Effector memory CD8-positive, alpha-beta T cell (primary cell): ENCODE results near the gene CELF4.

Experiments
- ATAC-seq: fragments of 150-1000 bp; cut with Tn5 transposase; replicated peaks from 2 replicates; pipeline ENCODE4 v1.10.0; 2021; ENCODE audit warnings: mild to moderate bottlenecking, moderate library complexity
- DNase-seq, 3 experiments: peaks; one replicate each; pipeline ENCODE4 v3.0.0; 2021
- H3K27ac Mint-ChIP-seq, 2 donors: one replicate each; pipeline ENCODE4 v1.8.0; 2022; ENCODE audit warnings: mild to moderate bottlenecking in 2 of 2, mixed read lengths in 2 of 2, moderate library complexity in 2 of 2
- H3K27me3 Mint-ChIP-seq, 2 donors: one replicate each; pipeline ENCODE4 v1.8.0; 2022; ENCODE audit warnings: mixed read lengths in 2 of 2
- H3K36me3 Mint-ChIP-seq: one replicate; pipeline ENCODE4 v1.8.0; 2022; ENCODE audit warnings: mild to moderate bottlenecking, moderate library complexity, mixed read lengths; ENCODE audit not compliant: insufficient read depth
- H3K4me1 Mint-ChIP-seq, 2 donors: one replicate each; pipeline ENCODE4 v1.8.0; 2022; ENCODE audit warnings: low read depth in 2 of 2, mixed read lengths in 2 of 2
- H3K4me3 Mint-ChIP-seq, 2 donors: one replicate each; pipeline ENCODE4 v1.8.0; 2022; ENCODE audit warnings: mild to moderate bottlenecking in 2 of 2, mixed read lengths in 2 of 2, moderate library complexity in 2 of 2
- H3K9me3 Mint-ChIP-seq, 2 donors: one replicate each; pipeline ENCODE4 v1.8.0; 2022; ENCODE audit warnings: mixed read lengths in 2 of 2

Gene CELF4

DNA sequence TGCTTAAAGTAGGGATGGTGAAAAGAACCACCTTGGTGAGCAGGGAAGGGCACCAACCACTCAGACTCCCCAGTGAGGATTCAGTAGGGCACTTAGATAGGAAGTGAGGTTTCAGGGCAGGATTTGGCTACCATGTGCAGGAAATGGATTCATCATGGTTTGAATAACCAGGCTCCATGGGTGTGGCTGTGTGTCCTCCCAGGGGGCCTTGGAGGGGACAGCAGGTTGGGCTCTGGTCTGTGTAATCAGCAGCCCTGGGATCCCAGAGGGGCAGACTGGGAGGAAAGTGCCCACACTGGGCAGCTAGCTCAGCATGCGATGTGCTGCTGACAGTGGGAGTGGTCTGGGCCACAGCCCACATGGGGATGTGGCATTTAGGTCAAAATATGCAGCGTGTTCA, 224.6 kb downstream of the CELF4 start:
- no peaks in the 10 kb centered on the region for H3K9me3 Mint-ChIP-seq
- no peak overlapping the region for H3K4me3 Mint-ChIP-seq
- DNase-seq (no peak), ATAC-seq (no peak)
- H3K27ac Mint-ChIP-seq = no peak overlapping the region
- no peaks in the 10 kb centered on the region for H3K36me3 Mint-ChIP-seq
- H3K27me3 Mint-ChIP-seq = peaks cover 16 to 65% of the 10 kb centered on the region in 2 donors
- peaks cover 5 to 9% of the 10 kb centered on the region in 2 donors for H3K4me1 Mint-ChIP-seq

DNA sequence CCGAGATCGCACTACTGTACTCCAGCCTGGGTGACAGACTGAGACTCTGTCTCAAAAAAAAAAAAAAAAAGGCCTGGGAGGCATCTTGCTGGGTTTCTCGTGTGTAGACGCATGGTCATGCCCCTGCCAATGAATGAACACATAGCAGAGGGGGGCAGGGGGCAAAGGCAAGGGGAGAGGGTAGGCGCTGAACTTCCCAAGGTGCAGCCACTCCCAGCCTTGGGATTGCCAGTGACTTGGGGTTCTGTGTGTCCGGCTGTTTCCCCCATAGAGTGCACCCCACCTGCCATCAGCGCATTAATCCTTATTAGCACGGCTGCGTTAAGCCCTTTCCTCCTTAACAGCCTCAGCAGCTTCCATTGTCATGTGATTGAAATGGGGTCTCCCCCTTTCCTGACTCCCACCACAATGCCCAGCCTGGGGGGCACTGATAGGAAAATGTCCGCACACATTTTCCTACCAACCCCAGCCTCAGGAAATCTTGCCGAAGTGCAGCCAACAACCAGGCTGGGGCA, 225.8 kb downstream of the CELF4 start:
- ATAC-seq = no peak
- Mint-ChIP-seq H3K27me3 (peaks cover 14 to 57% of the 10 kb centered on the region in 2 donors), H3K36me3 (no peaks in the 10 kb centered on the region), H3K9me3 (no peaks in the 10 kb centered on the region), H3K27ac (no peak overlapping the region), H3K4me1 (peaks cover 5 to 9% of the 10 kb centered on the region in 2 donors), H3K4me3 (no peak overlapping the region)
- no peak for DNase-seq

DNA sequence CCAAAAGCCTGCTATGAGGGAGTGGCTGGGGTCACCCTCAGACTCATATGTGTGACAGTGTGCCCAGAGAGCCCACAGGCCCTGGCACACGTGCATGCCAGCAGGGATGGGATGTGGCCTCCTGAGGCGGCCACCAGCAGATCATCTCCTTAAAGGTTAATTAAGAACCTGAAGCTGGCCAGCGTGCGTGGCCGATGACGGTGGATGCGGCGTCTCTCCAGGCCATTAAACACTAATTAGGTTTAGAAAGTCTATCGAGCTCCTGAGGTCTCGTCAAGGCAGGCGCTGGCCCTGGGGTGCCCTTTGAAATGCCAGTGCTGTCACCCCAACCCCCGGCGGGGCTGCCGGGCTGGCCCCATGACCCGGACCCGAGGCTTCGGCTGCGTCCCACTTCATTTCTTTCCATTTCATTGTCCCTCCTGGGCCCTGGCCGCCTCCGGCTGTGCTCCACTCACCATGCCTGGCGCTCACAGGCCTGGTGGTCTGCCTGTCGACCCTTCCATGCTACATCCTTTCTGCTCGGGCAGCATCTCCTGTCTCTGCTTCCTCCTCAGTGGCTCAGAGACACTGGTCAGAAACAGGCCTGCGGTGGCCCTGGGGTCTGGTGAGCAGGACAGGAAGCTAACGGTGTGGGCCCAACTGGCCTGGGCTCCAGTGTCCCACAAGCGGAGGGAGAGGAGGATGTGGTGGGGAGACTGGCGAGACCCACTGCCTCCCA, 228.9 kb downstream of the CELF4 start:
- H3K27ac Mint-ChIP-seq = no peak overlapping the region
- H3K36me3 Mint-ChIP-seq = no peaks in the 10 kb centered on the region
- H3K4me1 Mint-ChIP-seq = no peaks in the 10 kb centered on the region
- no peak overlapping the region for H3K4me3 Mint-ChIP-seq
- ATAC-seq = no peak
- H3K9me3 Mint-ChIP-seq = no peaks in the 10 kb centered on the region
- peaks cover 6 to 33% of the 10 kb centered on the region in 2 donors for H3K27me3 Mint-ChIP-seq
- no peak for DNase-seq

DNA sequence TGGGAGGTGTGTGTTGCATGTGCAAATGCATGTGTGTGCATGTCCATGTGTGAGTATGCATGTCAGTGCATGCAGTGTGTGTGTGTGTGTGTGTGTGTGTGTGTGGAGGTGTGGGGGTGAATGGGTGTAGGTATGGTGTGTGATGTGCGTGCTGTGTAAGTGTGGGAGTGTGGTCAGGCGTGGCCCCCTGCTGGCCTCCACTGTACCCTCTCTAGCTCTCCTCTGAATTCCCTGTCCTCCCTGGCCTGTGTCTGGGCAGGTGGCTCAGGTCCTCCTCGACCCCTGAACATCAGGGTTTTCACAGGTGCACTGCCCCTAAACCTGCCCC, 230.2 kb downstream of the CELF4 start:
- no peak overlapping the region for H3K27ac Mint-ChIP-seq
- ATAC-seq (no peak), DNase-seq (no peak)
- no peak overlapping the region for H3K4me3 Mint-ChIP-seq
- H3K36me3 Mint-ChIP-seq = no peaks in the 10 kb centered on the region
- H3K4me1 Mint-ChIP-seq = no peaks in the 10 kb centered on the region
- no peaks in the 10 kb centered on the region for H3K9me3 Mint-ChIP-seq
- peaks cover 6 to 21% of the 10 kb centered on the region in 2 donors for H3K27me3 Mint-ChIP-seq

DNA sequence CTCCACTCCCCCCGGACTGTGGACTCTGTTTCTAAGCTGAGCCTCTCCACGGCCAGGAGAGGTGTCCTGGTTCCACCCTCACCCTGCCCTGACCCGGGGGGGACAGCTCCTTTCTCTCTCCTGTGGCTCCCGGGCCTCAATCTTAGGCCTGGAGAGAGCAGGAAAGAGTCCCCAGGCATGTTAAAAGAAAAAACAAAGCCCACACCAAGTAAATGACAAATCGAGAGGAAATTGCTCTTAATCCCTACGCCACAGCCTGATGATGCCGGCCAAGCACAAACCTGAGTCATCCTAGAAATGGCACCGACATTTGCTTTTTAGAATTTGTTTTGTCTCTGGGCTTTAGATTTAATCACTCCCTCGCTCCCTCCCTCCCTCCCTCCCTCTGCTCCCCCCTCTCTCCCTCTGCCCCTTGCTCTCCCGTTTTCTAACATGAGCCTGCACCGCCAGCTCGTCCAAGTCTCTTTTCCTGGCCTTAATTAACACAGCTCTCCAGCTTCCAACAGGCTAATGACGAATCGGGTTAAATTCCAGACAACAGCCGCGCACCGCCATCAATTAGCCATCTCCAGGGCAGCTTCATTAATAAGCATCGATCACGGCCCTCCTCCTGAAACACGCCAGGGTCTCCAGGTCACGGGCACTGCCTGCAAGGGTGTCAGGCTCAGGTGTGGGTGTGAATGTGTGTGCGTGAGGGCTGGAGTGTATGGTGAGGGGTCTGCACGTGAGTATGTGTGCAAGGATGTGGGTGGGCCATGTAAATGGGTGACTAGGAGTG, 230.8 kb downstream of the CELF4 start:
- no peaks in the 10 kb centered on the region for H3K4me1 Mint-ChIP-seq
- H3K27ac Mint-ChIP-seq = no peak overlapping the region
- H3K4me3 Mint-ChIP-seq = no peak overlapping the region
- DNase-seq (no peak), ATAC-seq (no peak)
- H3K36me3 Mint-ChIP-seq = no peaks in the 10 kb centered on the region
- H3K27me3 Mint-ChIP-seq = peaks cover 6 to 16% of the 10 kb centered on the region in 2 donors
- no peaks in the 10 kb centered on the region for H3K9me3 Mint-ChIP-seq

DNA sequence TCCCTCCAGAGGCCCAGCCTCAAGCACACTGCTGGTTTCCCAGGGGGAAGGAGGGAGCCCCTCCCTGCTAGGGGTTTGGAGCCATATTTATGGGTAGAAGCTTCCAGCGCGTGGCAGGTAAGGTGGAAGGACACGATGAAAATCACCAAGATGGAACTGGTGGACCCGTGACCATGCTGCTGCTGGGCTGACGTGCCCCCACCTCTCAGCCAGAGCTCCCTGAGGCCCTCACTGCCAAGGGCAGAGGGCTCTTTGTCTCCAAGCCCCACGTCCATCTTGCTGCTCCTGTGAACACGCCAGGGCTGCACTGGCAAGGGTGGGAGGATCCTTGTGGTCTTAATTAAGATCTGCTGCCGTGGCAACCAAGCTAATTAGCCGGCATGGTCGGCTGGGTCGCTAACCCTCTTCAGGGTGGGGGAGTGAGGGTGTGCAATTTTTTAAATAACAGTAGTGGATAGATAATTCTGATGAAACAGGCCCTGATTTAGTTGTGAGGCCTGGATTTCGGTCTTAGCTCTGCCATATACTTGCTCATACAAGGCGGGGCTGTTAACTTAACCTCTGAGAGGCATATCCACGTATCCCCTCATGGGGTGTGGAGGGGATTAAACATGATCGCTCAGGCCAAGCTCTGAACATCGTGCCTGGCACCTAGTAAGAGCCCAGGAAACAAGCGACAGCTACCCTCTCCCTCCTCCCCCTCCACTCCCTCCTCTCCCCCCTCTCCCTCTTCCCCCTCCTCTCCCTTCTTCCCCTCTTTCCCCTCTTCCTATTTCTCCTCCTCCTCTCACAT, 232.8 kb downstream of the CELF4 start:
- Mint-ChIP-seq H3K27ac (no peak overlapping the region), H3K9me3 (no peaks in the 10 kb centered on the region), H3K36me3 (no peaks in the 10 kb centered on the region), H3K27me3 (peaks cover 0 to 14% of the 10 kb centered on the region in 2 donors), H3K4me1 (no peaks in the 10 kb centered on the region), H3K4me3 (no peak overlapping the region)
- DNase-seq (no peak), ATAC-seq (no peak)

DNA sequence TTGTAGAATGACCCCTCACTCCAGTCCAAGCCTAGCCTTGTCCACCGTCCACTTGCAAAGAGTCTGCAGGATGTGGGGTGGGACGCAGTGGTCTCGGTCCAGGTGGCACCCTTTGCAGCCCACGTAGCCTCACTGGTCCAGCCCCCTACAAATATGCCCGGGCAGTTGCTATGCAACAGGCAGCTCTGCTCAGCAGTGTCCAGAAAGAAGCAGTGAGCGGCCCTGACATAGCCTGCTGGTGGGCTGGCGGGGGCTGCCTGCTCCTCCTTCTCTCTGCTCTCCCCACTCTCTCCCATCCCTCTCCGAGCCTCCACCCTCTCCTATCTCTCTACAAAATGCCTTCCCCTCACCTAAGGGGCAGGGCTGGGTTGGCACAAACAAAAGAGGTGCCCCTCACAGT, 233.4 kb downstream of the CELF4 start:
- DNase-seq (no peak), ATAC-seq (no peak)
- Mint-ChIP-seq H3K36me3 (no peaks in the 10 kb centered on the region), H3K9me3 (no peaks in the 10 kb centered on the region), H3K4me1 (no peaks in the 10 kb centered on the region), H3K27ac (no peak overlapping the region), H3K4me3 (no peak overlapping the region), H3K27me3 (peaks cover 0 to 14% of the 10 kb centered on the region in 2 donors)

DNA sequence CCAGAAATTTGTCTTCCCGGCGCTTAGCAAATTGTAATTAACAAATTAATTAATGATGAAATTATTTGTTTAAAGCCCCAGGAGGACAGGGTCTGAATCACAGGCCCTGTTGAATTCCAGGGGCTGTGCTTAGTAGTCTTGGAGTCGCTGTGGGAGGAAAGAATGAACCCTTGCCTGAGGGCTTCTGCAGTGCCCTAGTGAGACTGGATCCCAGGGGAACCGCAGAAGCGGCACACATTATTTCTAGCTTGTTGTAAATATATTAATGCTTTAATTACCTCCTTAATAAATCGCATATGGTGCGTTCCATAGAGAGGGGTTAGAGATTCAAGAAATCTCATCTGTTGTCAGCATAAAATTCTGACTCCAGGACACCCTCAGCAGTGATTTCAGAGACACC, 235.4 kb downstream of the CELF4 start:
- Mint-ChIP-seq H3K9me3 (no peaks in the 10 kb centered on the region), H3K27me3 (peaks cover 0 to 20% of the 10 kb centered on the region in 2 donors), H3K36me3 (no peaks in the 10 kb centered on the region), H3K27ac (no peak overlapping the region), H3K4me3 (no peak overlapping the region), H3K4me1 (no peaks in the 10 kb centered on the region)
- DNase-seq (no peak), ATAC-seq (no peak)

DNA sequence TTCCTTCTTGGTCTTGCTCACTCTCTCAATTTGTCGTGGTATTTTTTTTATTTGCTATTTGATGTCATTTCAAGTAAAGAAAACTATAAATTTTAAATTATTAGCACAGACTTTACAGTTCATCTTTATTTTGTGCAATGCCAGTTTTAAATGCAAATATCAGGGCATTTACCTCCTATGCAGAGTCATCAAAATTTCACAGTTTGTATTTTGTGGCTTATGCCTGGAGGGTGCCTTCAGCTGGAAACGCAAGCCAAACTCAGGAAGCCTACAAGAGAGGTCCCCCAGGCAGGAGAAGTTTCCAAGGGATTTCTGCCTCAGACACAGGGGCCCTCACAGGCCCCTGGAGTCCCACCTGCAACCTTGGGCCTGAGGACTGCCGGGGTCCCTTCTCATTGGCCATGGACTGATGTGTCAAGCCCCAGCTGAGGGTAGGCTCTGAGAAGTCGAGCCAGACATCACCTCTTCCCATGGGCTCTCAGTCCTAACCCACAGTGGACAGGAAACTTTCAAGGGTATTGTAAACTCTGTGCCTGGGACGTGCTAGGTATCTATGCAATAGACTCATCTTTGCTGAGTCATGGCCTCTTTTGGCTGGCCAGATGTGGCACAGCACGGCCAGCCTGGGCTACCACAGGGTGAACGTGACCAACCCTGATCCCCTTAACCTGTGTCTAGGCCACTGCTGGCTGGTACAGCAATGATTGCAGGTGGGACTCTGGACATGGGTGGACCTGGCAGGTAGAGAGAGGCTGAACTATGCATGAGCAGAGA, 236.5 kb downstream of the CELF4 start:
- H3K27me3 Mint-ChIP-seq = peaks cover 0 to 30% of the 10 kb centered on the region in 2 donors
- no peak overlapping the region for H3K27ac Mint-ChIP-seq
- no peaks in the 10 kb centered on the region for H3K4me1 Mint-ChIP-seq
- H3K9me3 Mint-ChIP-seq = no peaks in the 10 kb centered on the region
- DNase-seq (no peak), ATAC-seq (no peak)
- H3K36me3 Mint-ChIP-seq = no peaks in the 10 kb centered on the region
- H3K4me3 Mint-ChIP-seq = no peak overlapping the region

DNA sequence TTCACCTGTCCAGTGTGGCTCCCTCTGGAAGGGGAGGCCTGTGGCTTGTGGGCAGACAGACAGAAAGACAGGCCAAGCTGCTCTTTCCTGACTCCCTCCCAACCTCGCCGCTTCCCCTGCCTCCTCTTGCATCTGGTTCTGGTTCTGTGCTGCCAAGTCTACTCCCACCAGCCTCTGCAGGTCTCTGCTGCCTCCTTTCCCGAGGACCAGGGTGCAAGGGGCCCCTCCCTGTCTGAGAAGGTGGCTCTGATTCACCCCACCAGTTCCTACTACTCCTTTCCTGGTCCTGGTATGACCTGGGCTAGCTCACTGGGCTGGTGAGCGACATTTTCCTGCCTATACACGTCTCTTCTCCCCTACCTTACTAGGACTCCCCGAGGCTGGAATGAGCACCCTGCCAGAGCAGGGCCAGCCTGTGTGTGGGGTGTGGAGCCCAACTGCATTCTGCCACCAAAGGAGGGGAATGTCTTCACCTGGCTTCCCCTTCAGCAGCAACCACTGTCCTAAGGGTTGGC, 238.5 kb downstream of the CELF4 start:
- H3K36me3 Mint-ChIP-seq = peaks cover 4% of the 10 kb centered on the region
- DNase-seq (no peak), ATAC-seq (no peak)
- H3K27ac Mint-ChIP-seq = no peak overlapping the region
- H3K27me3 Mint-ChIP-seq = peaks cover 0 to 41% of the 10 kb centered on the region in 2 donors
- H3K4me3 Mint-ChIP-seq = no peak overlapping the region
- H3K4me1 Mint-ChIP-seq = no peaks in the 10 kb centered on the region
- no peaks in the 10 kb centered on the region for H3K9me3 Mint-ChIP-seq

DNA sequence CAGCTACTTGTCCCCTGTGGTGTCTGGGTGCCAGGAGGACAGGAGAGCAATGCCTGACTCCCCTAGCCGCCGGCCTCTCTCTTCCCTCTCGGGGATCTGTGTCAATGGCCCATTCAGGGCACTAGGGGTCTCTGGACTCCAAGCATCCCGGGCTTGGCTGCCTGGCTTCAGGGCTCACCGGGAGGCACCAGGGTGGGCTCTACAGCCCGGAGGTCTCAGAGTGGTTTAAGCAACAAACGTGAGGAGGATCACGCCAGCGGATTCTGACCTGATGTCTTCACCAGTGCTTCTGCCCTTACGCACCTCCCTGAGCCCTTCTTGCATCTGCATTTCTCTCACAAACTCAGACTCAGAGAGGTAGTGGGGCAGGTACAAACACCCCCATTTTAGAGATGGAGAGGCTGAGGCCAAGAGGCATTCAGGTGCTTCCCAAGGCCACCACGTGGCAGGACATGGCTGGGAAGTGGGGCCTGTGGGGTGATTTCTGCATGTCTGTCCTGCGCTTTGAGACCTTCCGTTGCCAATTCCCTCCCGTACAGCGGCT, 243.0 kb downstream of the CELF4 start:
- Mint-ChIP-seq H3K27ac (no peak overlapping the region), H3K36me3 (peaks cover 4% of the 10 kb centered on the region), H3K4me3 (no peak overlapping the region), H3K4me1 (no peaks in the 10 kb centered on the region), H3K27me3 (peaks cover 0 to 49% of the 10 kb centered on the region in 2 donors), H3K9me3 (no peaks in the 10 kb centered on the region)
- ATAC-seq = no peak
- no peak for DNase-seq

DNA sequence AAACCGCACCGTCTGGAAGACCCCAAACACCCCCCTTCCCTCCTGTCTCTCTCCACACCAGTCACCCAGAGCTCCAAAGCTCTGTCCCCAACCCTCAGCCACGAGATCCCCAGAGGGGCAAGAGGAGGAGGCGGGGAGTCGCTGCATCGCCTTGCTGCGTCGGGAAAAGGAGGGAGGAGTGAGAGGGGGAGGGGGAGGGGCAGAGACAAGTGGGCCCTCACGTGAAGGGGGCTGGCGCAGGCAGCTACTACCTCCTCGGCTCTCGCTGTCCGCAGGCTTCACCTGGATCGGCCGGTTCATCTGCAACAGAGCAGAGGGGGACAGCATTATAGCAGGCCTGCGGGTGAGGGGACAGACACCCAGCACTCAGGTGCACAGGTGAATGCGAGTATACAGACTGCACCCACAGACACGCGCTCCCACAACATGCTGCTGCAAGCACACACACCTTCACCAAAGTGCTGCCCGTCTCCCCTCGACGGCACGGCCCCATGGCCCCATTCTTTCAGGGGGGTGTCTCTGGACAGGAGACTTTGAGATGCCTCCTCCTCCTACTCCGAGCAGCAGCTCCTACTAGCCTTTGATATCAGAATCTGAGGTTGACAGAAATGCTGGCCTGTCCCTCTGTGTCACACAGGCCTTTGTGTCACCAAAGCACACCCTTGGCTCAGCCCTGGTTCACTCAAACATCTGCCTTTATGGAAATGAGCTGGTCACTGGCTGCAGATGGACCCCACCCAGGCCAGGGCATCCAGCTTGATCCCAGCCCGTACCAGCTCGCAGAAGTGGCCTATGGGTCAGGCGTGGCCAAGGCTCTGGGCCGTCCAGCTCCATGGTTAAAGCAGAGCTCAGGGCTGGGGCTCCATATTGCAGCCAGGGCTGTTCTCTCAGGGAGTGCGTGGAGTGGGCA, 243.8 kb downstream of the CELF4 start:
- Mint-ChIP-seq H3K9me3 (no peaks in the 10 kb centered on the region), H3K36me3 (peaks cover 4% of the 10 kb centered on the region), H3K4me1 (no peaks in the 10 kb centered on the region), H3K27ac (no peak overlapping the region), H3K27me3 (peaks cover 0 to 42% of the 10 kb centered on the region in 2 donors), H3K4me3 (no peak overlapping the region)
- no peak for DNase-seq
- no peak for ATAC-seq
